Psoas muscle (tissue), 8 donors: ENCODE data around the gene SMAD9. TPM values are rescaled to one million over a fixed set of nuclear protein-coding genes. Genes with fewer than 3 reads are reported as not detected.
A peak's percentile ranks its signal among the peaks of the same experiment; 100 is the strongest.
"Not testable (repeated sequence)": the region's sequence is repeated elsewhere in the genome, so short reads cannot be mapped to it uniquely, and the experiment has no call there.

Experiments used
- ATAC-seq, 4 donors: fragments of 200-7000 bp; cut with Tn5 transposase; one replicate each; pipeline ENCODE4 v1.9.1; 2020; ENCODE audit warnings: moderate library complexity in 3 of 4, mild to moderate bottlenecking in 2 of 4
- DNase-seq, 2 donors: peaks; one replicate each; pipeline ENCODE4 v3.0.0-alpha.2; 2020
- H3K27ac ChIP-seq: fragments of 200-600 bp; one replicate; pipeline ENCODE4 v1.8.0; 2022
- H3K27me3 ChIP-seq, 3 donors: fragments of 200-600 bp in 1 of 3; one replicate each; pipeline versions ENCODE4 v1.6.1 to v1.8.0; 2013 to 2022; ENCODE audit warnings: low read length in 2 of 3, mild to moderate bottlenecking in 2 of 3, moderate library complexity in 1 of 3; ENCODE audit not compliant: insufficient read depth in 3 of 3
- H3K36me3 ChIP-seq, 2 donors: fragments of 200-600 bp in 1 of 2; one replicate each; pipeline versions ENCODE4 v1.6.1 to v1.8.0; 2013 to 2022; ENCODE audit warnings: low read depth in 1 of 2, mild to moderate bottlenecking in 1 of 2, moderate library complexity in 1 of 2; ENCODE audit not compliant: insufficient read depth in 1 of 2
- H3K4me1 ChIP-seq: fragments of 200-600 bp; one replicate; pipeline ENCODE4 v1.8.0; 2022
- H3K4me3 ChIP-seq: fragments of 200-600 bp; one replicate; pipeline ENCODE4 v1.8.0; 2022; ENCODE audit warnings: mild to moderate bottlenecking
- H3K9me3 ChIP-seq: fragments of 200-600 bp; one replicate; pipeline ENCODE4 v1.8.0; 2022
- CTCF ChIP-seq: fragments of 200-600 bp; IDR thresholded peaks from one replicate; pipeline ENCODE4 v1.8.0; 2022; ENCODE audit warnings: antibody characterized with exemption
- WGBS, 3 donors: extraction: QIAGEN DNeasy Blood & Tissue Kit; methylation state at CpG; one replicate each; pipeline versions ENCODE4 v1.1.6 to v1.1.7; 2013; 5-methylcytosine and 5-hydroxymethylcytosine counted together
- intact Hi-C, 2 donors: fragments of 100-400 bp; cut with DNase I; formaldehyde crosslinking; loops; one replicate each; pipeline versions ENCODE4 v1.11.0 to v1.14.2; 2022
- polyA plus RNA-seq, 3 donors: library from polyadenylated mRNA; stranded (reverse); fragments of 200-250 nt; gene quantifications; one replicate each; pipeline ENCODE4 v1.2.3, GENCODE V29; 2013
- total RNA-seq, 4 donors: library from RNA; stranded (reverse); fragmentation: NEBNext Ultra II Directional in 2 of 4; extraction: Animal tissue kit (Norgen Biotek cat#: 25700) in 2 of 4; gene quantifications; one replicate each; pipeline versions ENCODE4 v1.2.1 to v1.2.4, GENCODE V29; 2021 to 2023
- donor health status: healthy with polysubstance abuse.
- donor health status: DM: no; HTN: no; CAD: no; lungs with moderate emphysema.
- donor health status: Bipolar disorder and iron deficiency.
- donor health status: healthy.
- donor health status: DM: yes; HTN: yes; CAD: no.
- donor health status: DM: no; HTN: no; CAD: no.
- donor health status: DM: no; HTN: no; CAD: no.
- donor health status: DM: yes; HTN: yes; CAD: no.

The SMAD9 gene
- total and polyA plus RNA-seq, 7 donors = 0.51 to 33.5 (median 1.3) TPM

GRCh38 chr13:36883824-36884223, 36.2 kb downstream of the SMAD9 start:
- ATAC-seq (peak in 1 of 4 donors; percentile 40), DNase-seq (no peak)
- Histone ChIP-seq H3K27ac (no peak overlapping the region), H3K4me1 (peaks cover 3% of the 10 kb centered on the region), H3K9me3 (no peaks in the 10 kb centered on the region), H3K4me3 (no peak overlapping the region), H3K27me3 (no peaks in the 10 kb centered on the region), H3K36me3 (peaks cover 0 to 6% of the 10 kb centered on the region in 2 donors)
- 84 to 86% (median 84%) methylated on average over 6 of the region's 6 CpGs for WGBS, 3 donors
- no peak for TF ChIP-seq CTCF
- intact Hi-C loops = no loop called here

GRCh38 chr13:36883392-36883791, 36.6 kb downstream of the SMAD9 start:
- H3K27ac ChIP-seq, H3K4me3 ChIP-seq, H3K27me3 ChIP-seq, intact Hi-C loops, H3K4me1 ChIP-seq, H3K9me3 ChIP-seq: not testable (repeated sequence)
- WGBS, 3 donors = 66 to 88% (median 68%) methylated on average over 5 of the region's 5 CpGs
- peak in 1 of 2 donors; percentile 22 for DNase-seq
- peak in 3 of 4 donors; percentile 62 to 88 (median 71) for ATAC-seq
- H3K36me3 ChIP-seq = peaks cover 0 to 10% of the 10 kb centered on the region in 2 donors

- Histone ChIP-seq H3K4me3 (no peak overlapping the region), H3K4me1 (peaks cover 3% of the 10 kb centered on the region), H3K27me3 (no peaks in the 10 kb centered on the region), H3K9me3 (no peaks in the 10 kb centered on the region), H3K27ac (no peak overlapping the region), H3K36me3 (peaks cover 0 to 15% of the 10 kb centered on the region in 2 donors)
- WGBS, 3 donors = 87 to 90% (median 90%) methylated on average over 6 of the region's 6 CpGs
- TF ChIP-seq CTCF = no peak
- DNase-seq (no peak), ATAC-seq (peak in 1 of 4 donors; percentile 21)
- intact Hi-C loops = no loop called here
These were observed 37.1 kb downstream of the SMAD9 start for GRCh38 chr13:36882829-36883390.

GRCh38 chr13:36880961-36881360, 39.1 kb downstream of the SMAD9 start:
- intact Hi-C loops = no loop called here
- H3K27me3 ChIP-seq = no peaks in the 10 kb centered on the region
- DNase-seq = no peak
- H3K36me3 ChIP-seq = peaks cover 0 to 19% of the 10 kb centered on the region in 2 donors
- H3K4me3 ChIP-seq = no peak overlapping the region
- H3K4me1 ChIP-seq = peaks cover 3% of the 10 kb centered on the region
- WGBS, 3 donors = 14 to 25% (median 16%) methylated on average over 2 of the region's 2 CpGs
- TF ChIP-seq CTCF = no peak
- no peak for ATAC-seq
- H3K27ac ChIP-seq = no peak overlapping the region
- H3K9me3 ChIP-seq = no peaks in the 10 kb centered on the region

- Histone ChIP-seq H3K27ac (no peak overlapping the region), H3K4me3 (no peak overlapping the region), H3K36me3 (peaks cover 0 to 19% of the 10 kb centered on the region in 2 donors), H3K9me3 (no peaks in the 10 kb centered on the region), H3K27me3 (no peaks in the 10 kb centered on the region), H3K4me1 (peaks cover 3% of the 10 kb centered on the region)
- intact Hi-C loops = no loop called here
- TF ChIP-seq CTCF = no peak
- DNase-seq = no peak
- no peak for ATAC-seq
- WGBS, 3 donors = 85 to 87% (median 87%) methylated on average over 34 of the region's 34 CpGs
These were observed 40.7 kb downstream of the SMAD9 start for GRCh38 chr13:36879218-36879938.
